ENCODE data around the gene TPD52L1.

DNA sequence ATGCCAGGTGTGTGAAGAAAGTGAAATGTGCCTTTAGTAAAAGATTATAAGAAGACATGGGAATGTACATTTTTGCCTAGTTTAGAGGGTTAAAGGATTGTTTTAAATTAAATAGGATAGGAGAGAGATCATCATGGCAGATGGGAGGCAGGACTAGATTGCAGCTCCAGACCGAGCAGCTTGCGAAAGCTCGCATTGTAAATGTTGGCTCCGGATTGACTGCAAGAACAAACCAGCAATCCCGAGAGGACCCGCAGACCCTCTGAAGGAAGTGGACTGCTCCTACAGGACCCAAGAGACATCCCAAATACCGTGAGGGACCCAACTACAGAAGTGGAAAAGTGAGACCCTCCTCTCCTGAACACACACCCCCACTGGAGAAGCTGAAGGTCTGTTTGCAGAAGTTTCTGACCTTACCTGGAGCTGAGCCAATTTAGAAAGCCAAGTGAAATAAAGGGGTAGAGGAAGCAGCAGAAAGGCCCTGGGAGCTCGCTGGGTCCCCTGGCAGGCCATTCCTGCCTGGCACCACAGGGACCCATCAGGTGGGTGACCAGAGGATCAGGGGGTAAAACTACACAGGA, 30.0 kb upstream of the TPD52L1 start:
- TF ChIP-seq CTCF (IDR thresholded peaks at IDR 0.05; ENCODE audit: low read depth, low read length) (no peak), EZH2phosphoT487 (IDR thresholded peaks at IDR 0.05; ENCODE audit: low read depth) (no peak)

Data from OCI-LY3 (cell line).